ENCODE data around the gene MUC13. TPM values are rescaled to one million over a fixed set of nuclear protein-coding genes. Genes with fewer than 3 reads are reported as not detected.

Gene MUC13
- total and polyA plus RNA-seq, 9 of the 15 experiments (the other 6 are each of a cell fraction or from before 2014, with no cell fraction given), result 0.09 TPM; not detected in 8

GRCh38 chr3:124919756-124920155, 14.8 kb downstream of the MUC13 start:
- ATAC-seq, result no peak
- Histone ChIP-seq H2AFZ (ENCODE audit: low read depth, low read length) (no peak overlapping the region), H3K9ac (ENCODE audit: insufficient read depth in 1 of 2, low read depth in 2 of 2, low read length in 2 of 2) (no peak overlapping the region), H3K4me2 (ENCODE audit: insufficient read depth, low read length) (no peak overlapping the region), H3K36me3 (ENCODE audit: control insufficient read depth, insufficient read depth, low read length) (no peaks in the 10 kb centered on the region), H3K27me3 (ENCODE audit: control insufficient read depth in 2 of 2, insufficient read depth in 2 of 2, low read length in 2 of 2) (peaks cover 2 to 18% of the 10 kb centered on the region in 2 experiments; a peak in 3 of 5 replicates), H3K4me1 (replicated peaks in 1 of 2; ENCODE audit: control insufficient read depth in 2 of 2, insufficient read depth in 2 of 2, low read length in 2 of 2) (no peaks in the 10 kb centered on the region), H3K4me3 (no peak overlapping the region), H3K79me2 (ENCODE audit: control insufficient read depth, insufficient read depth, low read length) (no peaks in the 10 kb centered on the region), H4K20me1 (replicated peaks; ENCODE audit: control insufficient read depth, insufficient read depth, low read length) (no peaks in the 10 kb centered on the region; the same call in 1 of the 2 replicates), H3K9me3 (replicated peaks; ENCODE audit: control insufficient read depth, insufficient read depth, low read depth, low read length) (no peaks in the 10 kb centered on the region), H3K27ac (ENCODE audit: extremely low read depth, low read depth, low read length) (no peak overlapping the region), H3K9me1 (ENCODE audit: control insufficient read depth, insufficient read depth, low read length) (no peaks in the 10 kb centered on the region)
- CTCF ChIA-PET (ENCODE audit: low intra/inter-chr PET ratio), result no interaction called here
- DNase-seq (ENCODE audit: extremely low read depth in 1 of 4, low spot score in 3 of 4), result no peak
- FAIRE-seq, result no peak
- in situ Hi-C loops (cut with MboI) (loop anchor here (10.0 kb wide), 1 partner anchor 665 kb away; no protein-coding TSS in a partner anchor), intact Hi-C loops (cut with micrococcal nuclease) (no loop called here)
- BruUV-seq (replicated peaks), result no TSS peak
- WGBS (ENCODE audit: insufficient coverage, low coverage, missing lambda C conversion rate), result 5% methylated on average over 2 of the region's 2 CpGs
- POLR2A ChIA-PET, result no interaction called here
- TF ChIP-seq ZNF354B (CRISPR knock-in tag; IDR thresholded peaks at IDR 0.05), result no peak
- no peak for TF ChIP-seq HINFP (tag; conservative IDR thresholded peaks at IDR 0.05; ENCODE audit: low read depth)
- TF ChIP-seq ZFP1 (CRISPR knock-in tag; IDR thresholded peaks at IDR 0.05), result no peak
- no peak for TF ChIP-seq FOS (IDR thresholded peaks at IDR 0.05; ENCODE audit: extremely low read depth, insufficient read length)
- TF ChIP-seq ZNF699 (CRISPR knock-in tag; IDR thresholded peaks at IDR 0.05; ENCODE audit: insufficient replicate concordance), result no peak
- no peak for TF ChIP-seq CREB3L1 (IDR thresholded peaks at IDR 0.05; ENCODE audit: borderline replicate concordance, low read depth)
- TF ChIP-seq ZNF707 (CRISPR knock-in tag; conservative IDR thresholded peaks at IDR 0.05), result no peak
- no peak for TF ChIP-seq HMBOX1 (IDR thresholded peaks at IDR 0.05)
- no peak for TF ChIP-seq PYGO2 (tag; IDR thresholded peaks at IDR 0.05)
- TF ChIP-seq ZBTB26 (CRISPR knock-in tag; IDR thresholded peaks at IDR 0.05), result no peak
- TF ChIP-seq, protein P1, sequence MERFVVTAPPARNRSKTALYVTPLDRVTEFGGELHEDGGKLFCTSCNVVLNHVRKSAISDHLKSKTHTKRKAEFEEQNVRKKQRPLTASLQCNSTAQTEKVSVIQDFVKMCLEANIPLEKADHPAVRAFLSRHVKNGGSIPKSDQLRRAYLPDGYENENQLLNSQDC (CRISPR knock-in tag; IDR thresholded peaks at IDR 0.05), result no peak
- no peak for TF ChIP-seq SIX5 (IDR thresholded peaks at IDR 0.05; ENCODE audit: borderline replicate concordance in 1 of 2, insufficient read depth in 1 of 2, low read depth in 1 of 2, low read length in 2 of 2)
- TF ChIP-seq TEAD4 (IDR thresholded peaks at IDR 0.05; ENCODE audit: low read length), result no peak
- TF ChIP-seq TEAD4 (CRISPR knock-in tag; IDR thresholded peaks at IDR 0.05; ENCODE audit: borderline replicate concordance), result no peak
- no peak for TF ChIP-seq ZBTB8A (IDR thresholded peaks at IDR 0.05; ENCODE audit: partially characterized antibody)
- TF ChIP-seq ARNT (IDR thresholded peaks at IDR 0.05), result no peak
- no peak for TF ChIP-seq RAD21 (CRISPR knock-in tag; conservative IDR thresholded peaks at IDR 0.05 in 1 of 2, IDR thresholded peaks at IDR 0.05 in 1 of 2)
- TF ChIP-seq ZC3H8 (IDR thresholded peaks at IDR 0.05), result no peak
- TF ChIP-seq ILK (tag; IDR thresholded peaks at IDR 0.05; ENCODE audit: borderline replicate concordance, low read depth), result no peak

Measured in K562 (cell line).